Bronchial epithelial cell (primary cell): Measurements from ENCODE around the gene STARD5. TPM values are rescaled to one million over a fixed set of nuclear protein-coding genes. Genes with fewer than 3 reads are reported as not detected.
"Not testable (repeated sequence)": the region's sequence is repeated elsewhere in the genome, so short reads cannot be mapped to it uniquely, and the experiment has no call there.

Experiments
- DNase-seq: peaks from one replicate; pipeline ENCODE4 v3.0.0-alpha.2; 2010; ENCODE audit warnings: low read depth
- FAIRE-seq: peaks from 2 replicates; lab custom pipeline; 2011; peaks lifted over from hg19 to GRCh38; lab: Jason Lieb, UNC
- H3K27me3 ChIP-seq: 2 replicates; pipeline ENCODE4 v1.5.1; 2011; ENCODE audit warnings: low read length; ENCODE audit not compliant: control insufficient read depth, insufficient read depth
- H3K36me3 ChIP-seq: 2 replicates; pipeline ENCODE4 v1.5.1; 2011; ENCODE audit warnings: low read length; ENCODE audit not compliant: control insufficient read depth, insufficient read depth
- H3K4me3 ChIP-seq: 2 replicates; pipeline ENCODE4 v1.5.1; 2011; ENCODE audit warnings: mild to moderate bottlenecking, low read depth, low read length, control low read depth
- CTCF ChIP-seq: IDR thresholded peaks from 2 replicates; pipeline ENCODE4 v1.5.1; 2011; ENCODE audit warnings: mild to moderate bottlenecking, moderate library complexity, low read length, control low read depth, inconsistent platforms; ENCODE audit not compliant: insufficient read depth, severe bottlenecking
- total RNA-seq: library from RNA; depleted of rRNA; stranded (reverse); fragments of >200 nt; gene quantifications from 2 replicates; pipeline ENCODE4 v1.2.1, GENCODE V29; 2014

The STARD5 gene
- total RNA-seq, 1 donor from 2014 or later, result 5.0 TPM

- TF ChIP-seq CTCF, result no peak
- DNase-seq (no peak), FAIRE-seq (no peak)
- no peak overlapping the region for H3K4me3 ChIP-seq
- H3K27me3 ChIP-seq, result no peaks in the 10 kb centered on the region
- no peaks in the 10 kb centered on the region for H3K36me3 ChIP-seq
Measured at GRCh38 chr15:81356252-81356651, 32.3 kb upstream of the STARD5 start.

DNA sequence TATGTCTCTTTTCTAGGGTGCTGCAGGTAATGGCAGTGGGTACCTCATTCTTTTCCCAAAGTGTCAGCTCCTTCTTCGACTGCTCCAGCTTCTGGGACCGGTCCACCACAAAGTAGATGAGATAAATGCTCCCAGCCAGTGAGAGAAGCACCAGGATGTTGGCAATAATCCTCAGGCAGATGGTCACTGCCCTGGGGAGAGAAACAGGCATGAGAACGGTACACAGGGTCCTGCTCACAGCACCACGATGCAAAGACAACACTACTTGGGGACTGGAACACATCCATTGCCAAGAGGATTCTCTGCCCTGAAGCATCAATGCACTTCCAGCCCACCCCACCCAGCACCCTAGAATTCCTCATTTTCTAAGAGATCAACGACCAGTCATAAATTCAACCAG, 27.7 kb upstream of the STARD5 start:
- Histone ChIP-seq H3K36me3 (no peaks in the 10 kb centered on the region), H3K27me3 (no peaks in the 10 kb centered on the region), H3K4me3 (no peak overlapping the region)
- no peak for DNase-seq
- no peak for FAIRE-seq
- TF ChIP-seq CTCF, result no peak

GRCh38 chr15:81349271-81349670, 25.3 kb upstream of the STARD5 start:
- Histone ChIP-seq H3K27me3 (no peaks in the 10 kb centered on the region), H3K4me3 (no peak overlapping the region), H3K36me3 (no peaks in the 10 kb centered on the region)
- FAIRE-seq (no peak), DNase-seq (no peak)
- TF ChIP-seq CTCF, result no peak

GRCh38 chr15:81348691-81349090, 24.8 kb upstream of the STARD5 start:
- FAIRE-seq, DNase-seq, H3K36me3 ChIP-seq, H3K4me3 ChIP-seq, H3K27me3 ChIP-seq: not testable (repeated sequence)

DNA sequence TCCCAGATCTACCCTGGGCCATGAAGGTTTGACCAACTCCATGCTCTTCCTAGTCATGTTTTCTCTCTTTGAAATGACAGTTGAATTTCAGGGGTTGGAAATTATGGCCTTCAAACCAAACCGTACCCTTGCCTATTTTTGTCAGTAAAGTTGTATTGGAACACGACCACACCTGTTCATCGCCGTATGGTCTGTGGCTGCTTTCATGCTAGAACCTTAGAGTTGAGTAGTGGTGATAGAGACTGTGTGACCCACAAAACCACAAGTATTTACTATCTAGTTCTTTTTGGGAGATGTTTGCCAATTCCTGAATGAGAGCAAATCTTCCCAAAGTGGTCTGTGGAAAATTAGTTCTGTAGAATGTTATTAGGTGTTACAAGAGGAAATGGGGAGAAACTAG, 24.0 kb upstream of the STARD5 start:
- FAIRE-seq, result no peak
- TF ChIP-seq CTCF, result no peak

GRCh38 chr15:81346611-81347010, 22.7 kb upstream of the STARD5 start:
- FAIRE-seq (no peak), DNase-seq (no peak)
- Histone ChIP-seq H3K36me3 (no peaks in the 10 kb centered on the region), H3K4me3 (no peak overlapping the region), H3K27me3 (no peaks in the 10 kb centered on the region)
- no peak for TF ChIP-seq CTCF

More for the DNA sequence above, 24.0 kb upstream of the STARD5 start:
- no peak for DNase-seq
- Histone ChIP-seq H3K4me3 (no peak overlapping the region), H3K27me3 (no peaks in the 10 kb centered on the region), H3K36me3 (no peaks in the 10 kb centered on the region)
